Femur (tissue), 1 donor: ENCODE measurements around the gene LEFTY1.

ENCODE experiments used
- DNase-seq: peaks from one replicate; pipeline ENCODE4 v3.0.0-alpha.2; 2017

Gene LEFTY1

DNA sequence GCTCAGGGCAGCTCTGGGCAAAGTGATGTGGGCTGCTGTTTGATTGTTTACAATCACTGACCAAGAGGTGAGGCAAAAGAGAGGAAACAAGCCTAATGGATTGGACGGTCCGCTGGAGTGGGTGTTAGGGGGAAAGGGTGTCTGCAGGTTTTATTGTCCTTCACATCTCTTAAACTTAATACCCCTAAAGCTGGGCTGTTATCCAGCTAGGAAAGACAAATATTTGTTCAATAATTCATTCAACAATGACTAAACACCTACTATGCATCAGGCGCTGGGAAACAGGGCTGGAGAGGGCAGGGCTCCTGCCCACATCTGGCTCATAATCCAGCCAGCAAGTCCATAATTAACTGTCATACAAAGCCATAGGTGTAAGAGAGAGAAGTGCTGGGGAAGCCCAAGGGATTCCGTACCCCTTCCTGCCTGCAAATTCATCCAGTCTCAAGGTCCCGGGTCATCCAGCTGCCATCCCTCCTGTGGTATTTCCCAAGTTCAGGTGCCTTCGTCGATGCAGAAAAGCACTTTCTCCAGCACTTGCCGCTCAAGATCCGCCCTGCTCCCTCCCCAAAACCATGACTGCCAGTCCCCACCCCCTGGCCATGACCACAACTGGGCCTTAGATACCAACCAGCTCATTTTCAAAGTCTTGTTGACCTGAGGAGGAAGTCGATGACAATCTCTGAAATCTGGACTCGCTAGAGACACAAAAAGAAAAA, 17.4 kb downstream of the LEFTY1 start:
- DNase-seq: no peak

DNA sequence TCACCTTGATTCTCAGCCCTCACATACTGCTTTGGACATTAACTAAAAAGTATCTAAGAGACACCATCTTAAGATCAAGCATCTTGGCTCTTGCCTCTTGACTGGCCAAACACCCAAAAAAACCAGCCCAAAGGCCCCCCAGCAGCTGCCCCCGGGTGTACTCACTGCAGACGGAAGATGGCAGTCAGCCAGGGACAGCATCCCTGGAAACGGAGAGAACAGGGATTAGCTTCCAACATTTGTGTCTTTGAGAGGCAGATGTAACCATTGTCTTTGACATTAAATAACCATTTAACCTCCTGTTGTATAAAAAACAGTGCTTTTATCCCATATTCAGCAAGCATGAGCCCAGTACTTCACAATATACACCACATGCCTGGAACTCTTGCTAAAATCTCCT, 18.0 kb downstream of the LEFTY1 start:
- no peak for DNase-seq

DNA sequence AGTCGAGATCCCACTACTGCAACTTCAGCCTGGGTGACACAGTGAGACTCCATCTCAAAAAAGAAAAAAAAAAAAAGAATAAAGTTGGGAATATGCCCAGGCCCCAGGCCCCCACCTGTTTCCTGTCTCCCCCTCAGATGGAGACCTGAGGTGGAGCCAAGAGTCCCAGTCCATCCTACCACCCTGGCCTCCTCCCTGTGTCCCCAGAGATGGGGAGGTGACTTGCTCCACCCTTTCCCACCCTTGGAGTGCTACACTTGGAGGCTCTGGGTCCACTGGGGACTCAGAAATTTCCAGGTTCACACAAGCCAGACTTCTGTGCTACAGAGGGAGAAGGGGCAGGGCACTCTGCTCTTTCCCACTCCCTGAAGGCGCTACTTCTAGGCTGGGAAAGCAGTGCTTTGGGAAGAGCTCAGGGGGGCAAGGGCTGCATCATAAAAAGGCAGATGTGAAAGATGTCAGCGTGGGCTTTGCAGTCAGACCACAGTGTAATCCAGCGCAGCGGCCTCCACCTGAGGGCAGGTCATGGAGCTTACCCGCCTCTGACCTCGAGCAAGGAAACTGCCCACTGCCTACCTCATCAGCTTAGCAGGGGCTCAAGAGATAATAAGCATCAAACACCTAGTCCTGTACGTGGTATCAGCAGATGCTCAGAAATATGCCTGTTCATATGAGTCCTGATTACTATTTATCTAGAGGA, 20.2 kb downstream of the LEFTY1 start:
- DNase-seq: no peak

DNA sequence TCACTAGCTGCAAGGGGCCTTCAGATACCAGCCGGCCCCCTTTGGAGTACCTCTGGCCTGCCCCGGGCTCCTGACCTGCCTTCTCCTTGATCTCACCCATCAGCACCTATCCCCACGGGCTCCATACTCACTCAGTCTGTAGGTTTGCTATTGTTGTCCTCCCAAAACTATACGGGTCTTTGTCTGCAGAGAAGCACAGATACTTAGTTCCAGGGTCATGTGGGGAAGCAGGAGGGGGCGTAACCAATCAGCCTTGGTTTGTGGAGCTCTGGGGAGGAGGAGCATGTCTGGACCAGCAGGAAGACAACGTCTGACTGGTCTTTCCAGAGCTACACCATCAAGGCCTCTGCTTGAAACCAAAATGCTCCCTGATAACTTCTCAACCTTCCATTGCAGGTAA, 22.0 kb downstream of the LEFTY1 start:
- DNase-seq: no peak

DNA sequence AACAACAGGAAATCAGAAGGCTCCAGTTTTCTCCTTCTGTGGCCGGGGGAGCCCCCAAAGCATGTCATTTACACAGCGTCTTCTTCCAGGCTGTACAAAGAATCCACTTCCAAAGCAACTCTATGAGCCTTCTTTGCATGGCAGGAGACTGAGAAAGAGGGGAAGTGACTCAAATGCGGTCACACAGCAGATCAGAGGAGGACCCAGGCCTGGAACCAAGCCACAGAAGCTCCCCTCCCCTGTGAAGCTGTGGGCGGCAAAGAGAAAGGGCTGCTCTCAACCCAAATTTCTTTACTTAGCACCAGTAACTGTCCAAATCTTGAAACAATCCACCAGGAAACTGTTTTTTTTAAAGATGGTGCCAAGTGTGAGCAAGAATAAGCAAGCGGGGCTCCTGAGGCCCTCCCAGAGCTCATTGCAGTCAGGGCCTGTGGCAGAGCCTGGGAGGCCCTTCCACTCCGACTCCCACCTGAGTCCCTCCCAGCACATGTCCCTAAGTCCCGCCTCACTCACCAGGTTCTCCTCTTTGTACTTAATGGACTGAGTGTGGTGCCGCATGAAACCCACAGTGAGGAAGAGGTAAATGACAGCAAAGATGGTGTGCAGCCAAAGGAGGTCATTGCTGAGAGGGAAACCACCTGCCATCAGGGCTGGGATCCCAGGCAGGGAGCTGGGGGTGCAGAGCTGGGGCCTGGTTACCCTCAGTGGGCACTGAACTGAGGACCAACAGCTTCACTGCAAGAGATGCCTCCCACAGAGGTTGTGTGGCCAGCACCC, 22.7 kb downstream of the LEFTY1 start:
- no peak for DNase-seq

DNA sequence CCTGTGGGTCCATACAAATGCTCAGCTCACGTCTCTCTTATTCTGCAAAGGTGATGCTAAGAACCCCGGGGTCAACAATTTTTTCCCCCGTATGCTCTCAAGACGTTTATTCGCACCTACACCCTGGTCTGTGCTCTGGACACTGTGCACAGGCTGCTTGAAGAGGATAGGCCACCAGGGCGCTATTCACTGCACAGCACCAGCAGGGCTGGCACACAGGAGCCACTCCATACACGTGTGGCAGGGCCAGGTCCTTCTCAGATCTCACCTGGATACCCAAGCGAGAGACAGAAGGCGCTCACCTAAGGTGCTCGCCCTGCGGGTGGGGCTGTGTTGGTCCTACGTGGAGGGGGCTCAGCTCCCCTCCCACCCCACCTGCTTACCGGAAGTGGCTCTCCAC, 23.4 kb downstream of the LEFTY1 start:
- DNase-seq: no peak

DNA sequence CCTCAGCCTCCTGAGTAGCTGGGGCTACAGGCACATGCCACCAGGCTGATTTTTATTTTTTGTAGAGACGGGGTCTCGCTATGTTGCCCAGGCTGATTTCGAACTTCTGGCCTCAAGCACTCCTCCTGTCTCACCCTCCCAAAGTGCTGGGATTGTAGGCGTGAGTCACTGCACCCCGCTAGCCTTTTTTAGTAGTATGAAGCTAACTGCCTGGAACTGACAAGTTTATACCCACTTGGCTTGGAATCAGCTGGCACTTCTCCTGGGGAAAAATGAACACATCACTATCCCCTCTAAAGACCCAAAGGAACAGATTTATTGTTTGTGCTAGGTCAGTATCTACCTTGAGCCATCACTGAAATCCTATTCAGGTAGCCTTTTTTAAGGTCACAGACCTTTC, 25.8 kb downstream of the LEFTY1 start:
- DNase-seq: no peak

DNA sequence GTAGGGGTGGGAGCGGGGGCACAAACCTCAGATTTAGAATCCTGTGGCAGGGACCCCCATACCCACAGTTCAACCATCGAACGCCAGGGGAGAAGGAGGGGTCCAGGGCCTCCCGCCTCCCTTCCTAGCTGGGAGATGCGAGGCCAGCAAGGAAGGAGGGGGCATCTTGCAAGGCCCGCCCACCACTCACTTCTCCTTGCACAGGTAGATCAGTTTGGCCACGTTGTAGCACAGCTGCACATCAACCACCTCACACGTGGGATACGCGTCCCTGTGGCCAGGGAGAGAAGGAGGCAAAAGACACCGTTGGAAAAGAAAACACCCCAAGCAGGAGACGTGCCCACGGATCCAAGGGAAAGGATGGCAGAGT, 26.4 kb downstream of the LEFTY1 start:
- no peak for DNase-seq

DNA sequence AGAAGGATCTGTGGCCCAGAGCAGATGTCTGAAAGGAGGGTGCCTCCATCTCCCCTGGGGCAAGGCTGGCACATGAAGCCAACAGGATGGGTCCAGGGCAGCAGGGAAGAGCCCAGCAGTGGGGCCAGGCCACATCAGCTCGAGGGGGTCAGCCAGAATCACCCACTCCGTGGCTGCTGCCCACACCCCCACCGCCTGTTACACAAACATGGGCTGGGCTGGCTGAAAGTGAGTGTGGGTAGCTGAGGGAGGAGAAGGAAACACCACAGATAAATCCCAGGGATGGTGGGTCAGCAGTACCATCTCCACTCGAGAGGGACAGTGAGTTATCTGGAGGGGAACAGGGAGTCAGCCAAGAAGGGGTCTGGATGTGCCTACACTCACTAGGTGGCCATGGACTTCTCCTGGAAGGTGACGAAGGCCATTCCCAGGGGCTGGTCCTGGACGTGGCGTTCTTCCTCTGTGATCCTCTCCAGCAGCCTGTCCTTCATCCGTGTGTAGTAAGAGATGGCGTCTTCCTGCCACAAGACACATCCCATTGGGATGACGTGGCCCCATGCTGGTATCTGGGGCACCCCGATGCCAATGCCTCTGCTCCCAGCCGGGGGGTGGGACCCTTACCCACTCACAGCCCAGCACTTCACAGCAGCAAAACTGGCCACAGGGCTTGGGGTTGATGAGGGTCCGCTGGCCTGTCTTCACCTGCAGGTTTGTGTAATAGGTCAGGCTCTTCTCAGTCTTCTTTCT, 26.9 kb downstream of the LEFTY1 start:
- DNase-seq: no peak

DNA sequence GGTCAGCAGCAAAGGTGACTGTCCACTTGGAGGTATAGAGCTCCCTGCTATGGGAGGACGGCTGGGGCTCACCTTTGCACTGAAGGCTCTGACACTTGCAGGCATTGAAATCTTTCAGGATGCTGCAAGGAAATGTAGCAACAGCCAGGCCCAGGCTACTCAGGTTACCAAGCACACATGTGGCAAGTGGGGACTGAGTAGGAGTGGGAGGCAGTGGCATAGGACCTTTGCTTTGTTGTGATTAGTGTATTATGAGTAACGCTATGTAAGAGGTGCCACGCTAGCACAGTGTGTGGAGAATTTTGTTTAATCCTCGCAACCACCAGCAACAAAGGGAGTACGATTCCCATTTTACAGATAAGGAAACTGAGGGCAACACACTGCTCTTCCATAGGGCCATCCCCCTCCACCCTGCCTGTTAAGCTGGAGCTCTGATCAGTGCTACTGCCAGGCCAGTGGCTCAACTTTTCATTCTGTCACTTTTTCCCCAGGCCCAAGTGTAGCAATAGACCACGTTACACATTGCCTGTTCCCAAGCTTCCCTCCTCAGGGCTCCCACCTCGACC, 28.0 kb downstream of the LEFTY1 start:
- no peak for DNase-seq

DNA sequence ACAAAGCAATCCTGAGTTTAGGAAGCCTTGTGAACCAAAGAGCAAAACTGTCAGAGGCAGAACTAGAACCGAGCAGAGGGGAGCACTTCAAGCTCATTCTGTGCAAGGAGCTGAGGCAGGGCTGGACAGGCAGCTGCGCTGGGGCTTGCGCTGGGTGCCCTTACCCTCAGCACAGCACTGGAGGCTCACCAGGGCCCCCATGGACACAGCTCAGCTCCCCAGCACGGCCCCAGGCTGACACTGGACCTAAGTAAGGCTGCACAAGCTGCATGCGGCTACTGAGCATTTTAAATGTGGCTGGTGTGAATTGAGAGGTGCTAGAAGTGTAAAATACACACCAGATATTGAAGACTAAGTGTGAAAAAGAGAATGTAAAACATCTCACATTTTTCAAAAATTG, 28.8 kb downstream of the LEFTY1 start:
- no peak for DNase-seq

DNA sequence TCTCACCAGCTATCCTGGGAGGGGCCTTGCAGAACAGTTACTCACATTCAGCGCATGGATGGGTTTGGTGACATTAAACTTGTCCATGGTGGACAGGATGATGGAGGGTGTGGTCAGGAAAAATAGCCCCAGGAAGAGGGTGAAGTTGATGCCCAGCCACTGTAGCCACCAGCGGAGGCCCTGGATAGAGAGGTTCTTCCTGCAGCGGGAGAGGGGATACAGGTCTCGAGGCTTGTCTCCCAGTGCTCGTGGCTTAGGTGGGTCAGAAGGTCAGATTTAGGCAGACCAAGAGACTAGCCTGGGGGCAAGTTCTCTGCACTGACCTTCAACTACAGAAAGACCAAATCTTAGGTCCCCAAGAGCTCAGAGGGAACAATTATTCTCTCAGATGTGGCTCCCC, 29.8 kb downstream of the LEFTY1 start:
- DNase-seq: no peak

DNA sequence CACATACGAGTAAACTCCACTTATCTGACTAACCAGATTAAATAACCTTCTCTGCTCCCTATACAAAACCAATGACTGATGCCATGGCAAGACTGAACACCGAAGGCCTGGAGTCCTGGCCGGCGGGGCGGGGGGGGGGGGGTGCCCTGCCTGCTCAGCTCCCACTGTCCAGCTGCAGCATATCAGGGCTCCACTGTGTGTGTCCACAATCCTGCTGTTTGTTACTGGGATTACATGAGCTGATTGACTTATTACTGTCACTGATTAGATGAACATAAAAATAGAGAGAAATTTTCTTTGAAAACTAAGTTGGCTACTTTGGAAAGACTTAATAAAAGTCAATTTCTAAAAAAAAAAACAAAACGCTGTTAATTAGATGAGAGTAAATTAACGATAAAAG, 31.7 kb downstream of the LEFTY1 start:
- DNase-seq: no peak

DNA sequence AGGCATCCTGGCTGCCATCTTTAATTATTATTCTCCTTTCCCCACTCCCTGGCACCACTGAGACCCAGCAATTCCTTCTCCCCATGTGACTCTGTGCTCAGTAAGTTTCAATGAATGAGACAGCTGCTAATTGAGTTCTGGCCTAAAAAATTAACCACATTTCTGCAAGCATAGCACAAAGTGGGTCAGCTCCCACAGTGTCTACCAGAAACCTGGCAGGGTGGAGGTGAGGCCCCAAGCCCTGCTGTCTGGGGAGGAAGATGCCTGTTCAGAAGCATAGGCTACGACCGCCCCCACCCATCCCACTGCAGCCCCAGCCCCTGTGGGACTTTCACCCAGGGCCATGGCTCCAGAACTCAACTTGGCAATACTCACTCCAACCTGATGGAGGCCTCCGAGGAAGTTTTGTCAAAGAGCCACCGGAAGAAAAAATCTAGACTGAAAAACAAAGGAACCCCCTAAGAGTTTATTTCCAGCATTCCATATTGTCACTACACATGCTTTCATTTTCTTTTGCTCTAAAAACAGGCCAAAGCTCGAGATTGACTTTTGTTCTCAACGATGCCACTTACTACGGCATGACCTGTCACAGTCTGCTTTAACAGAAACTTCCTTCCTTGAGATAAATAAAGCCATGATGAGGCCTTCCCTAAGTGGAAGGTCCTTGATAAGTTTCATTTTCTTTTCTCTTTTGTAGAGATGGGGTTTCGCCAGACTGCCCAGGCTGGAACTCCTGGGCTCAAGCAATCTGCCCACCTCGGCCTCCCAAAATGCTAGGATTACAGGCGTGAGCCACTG, 33.2 kb downstream of the LEFTY1 start:
- no peak for DNase-seq

DNA sequence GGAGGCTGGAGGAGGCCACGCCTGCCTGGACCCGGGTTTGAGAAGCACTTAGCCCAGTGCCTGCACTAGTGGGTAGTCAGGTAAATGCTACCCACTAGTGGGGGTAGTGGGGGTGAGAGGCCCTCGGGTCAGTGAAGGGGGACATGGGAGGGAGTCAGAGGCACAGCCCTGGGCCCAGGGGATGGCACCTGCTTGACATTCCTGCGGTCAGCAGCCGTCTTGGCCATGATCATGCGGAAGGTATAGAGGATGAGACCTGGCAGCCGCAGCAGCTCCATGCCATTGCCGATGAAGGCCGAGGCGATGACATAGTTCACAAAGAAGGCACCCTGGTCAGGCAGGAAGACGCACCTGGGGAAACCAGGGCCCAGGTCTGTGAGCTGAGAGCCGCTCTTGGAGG, 35.5 kb downstream of the LEFTY1 start:
- no peak for DNase-seq

DNA sequence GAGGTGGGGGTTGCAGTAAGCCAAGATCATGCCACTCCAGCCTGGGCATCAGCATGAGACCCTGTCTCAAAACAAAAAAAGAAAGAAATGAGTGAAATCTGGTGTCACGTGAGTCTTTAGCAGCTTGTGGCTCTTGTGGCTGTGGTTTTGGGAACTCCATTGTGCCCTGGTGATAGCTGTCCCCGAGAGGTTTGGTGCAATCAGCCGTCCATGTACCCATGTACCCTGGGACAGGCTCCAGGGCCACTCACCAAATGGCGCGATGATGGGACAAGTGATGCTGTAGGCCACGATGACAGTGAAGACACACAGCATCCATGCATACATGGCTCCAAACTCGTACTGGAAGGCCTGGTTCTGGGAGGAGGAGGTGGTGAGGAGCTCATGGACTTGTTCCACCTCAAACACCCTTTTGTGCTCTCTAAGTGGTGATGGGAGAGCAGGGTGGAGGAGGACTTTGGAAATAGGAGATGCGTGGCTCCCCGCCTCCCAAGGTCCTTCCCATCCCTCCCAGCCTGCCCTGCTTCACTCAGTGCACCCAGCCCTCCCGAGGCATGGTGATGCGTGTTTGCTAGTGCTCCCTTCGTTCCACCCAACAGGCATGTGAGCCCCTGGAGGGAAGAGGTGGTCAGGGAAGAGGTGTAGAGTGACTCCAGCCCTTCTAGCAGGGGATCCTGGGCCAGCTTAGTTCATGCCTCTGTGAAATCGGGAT, 36.4 kb downstream of the LEFTY1 start:
- DNase-seq: no peak

DNA sequence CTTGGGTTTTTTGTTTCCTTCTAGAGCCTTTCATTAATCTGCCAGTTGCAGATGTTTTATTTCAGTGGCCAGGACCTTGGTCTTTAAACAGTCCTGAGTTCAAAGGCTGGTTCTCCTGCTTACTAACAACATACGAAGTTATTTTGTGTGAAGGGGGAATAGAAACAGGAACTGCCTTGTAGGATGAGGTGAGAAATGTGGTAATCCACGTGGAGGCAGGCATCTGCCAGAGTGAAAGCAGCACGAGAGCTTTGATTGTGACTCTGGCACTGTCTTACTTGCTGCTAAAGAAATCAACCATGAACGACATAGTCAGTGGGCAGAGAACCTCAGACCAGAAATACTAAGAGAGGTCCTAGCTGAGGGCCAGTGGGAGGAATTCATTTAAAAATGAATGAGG, 37.1 kb downstream of the LEFTY1 start:
- no peak for DNase-seq

DNA sequence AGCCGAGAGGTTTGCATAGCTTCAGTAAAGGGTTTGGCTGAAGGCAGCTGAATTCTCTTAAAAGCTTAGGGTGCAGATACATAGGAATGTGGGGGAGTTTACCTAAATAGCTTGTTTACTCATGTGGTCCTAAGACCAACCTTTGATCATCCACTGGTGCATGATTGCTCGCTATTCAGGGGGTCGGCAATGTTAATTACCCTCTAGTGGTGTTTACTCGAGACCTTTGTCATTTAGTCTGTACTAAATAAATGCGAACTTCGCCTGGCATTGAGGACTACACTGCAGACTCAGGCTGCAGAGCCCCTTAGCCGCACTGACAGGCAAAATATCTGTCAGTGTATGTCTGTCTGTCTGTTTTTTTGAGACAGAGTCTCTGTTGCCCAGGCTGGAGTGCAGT, 38.6 kb downstream of the LEFTY1 start:
- no peak for DNase-seq

DNA sequence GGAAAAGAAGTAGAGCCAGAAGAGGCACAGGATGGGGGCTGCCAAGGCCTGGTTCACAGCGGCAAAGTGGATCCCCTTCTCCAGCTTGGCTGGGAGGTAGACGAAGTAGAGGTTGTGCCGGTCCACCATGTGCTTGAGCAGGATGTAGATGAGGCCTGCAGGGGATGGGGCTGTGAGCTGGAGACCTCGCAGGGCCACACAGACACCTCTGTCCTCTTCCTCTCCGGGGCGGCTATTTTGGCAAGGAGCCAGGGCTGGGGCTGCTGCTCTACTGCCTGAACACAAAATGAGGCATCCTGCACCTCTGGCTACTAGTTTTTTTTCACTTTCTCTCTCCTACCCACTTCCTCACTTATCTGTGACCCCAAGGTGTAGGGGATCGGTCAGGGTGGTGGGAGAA, 39.0 kb downstream of the LEFTY1 start:
- DNase-seq: no peak

DNA sequence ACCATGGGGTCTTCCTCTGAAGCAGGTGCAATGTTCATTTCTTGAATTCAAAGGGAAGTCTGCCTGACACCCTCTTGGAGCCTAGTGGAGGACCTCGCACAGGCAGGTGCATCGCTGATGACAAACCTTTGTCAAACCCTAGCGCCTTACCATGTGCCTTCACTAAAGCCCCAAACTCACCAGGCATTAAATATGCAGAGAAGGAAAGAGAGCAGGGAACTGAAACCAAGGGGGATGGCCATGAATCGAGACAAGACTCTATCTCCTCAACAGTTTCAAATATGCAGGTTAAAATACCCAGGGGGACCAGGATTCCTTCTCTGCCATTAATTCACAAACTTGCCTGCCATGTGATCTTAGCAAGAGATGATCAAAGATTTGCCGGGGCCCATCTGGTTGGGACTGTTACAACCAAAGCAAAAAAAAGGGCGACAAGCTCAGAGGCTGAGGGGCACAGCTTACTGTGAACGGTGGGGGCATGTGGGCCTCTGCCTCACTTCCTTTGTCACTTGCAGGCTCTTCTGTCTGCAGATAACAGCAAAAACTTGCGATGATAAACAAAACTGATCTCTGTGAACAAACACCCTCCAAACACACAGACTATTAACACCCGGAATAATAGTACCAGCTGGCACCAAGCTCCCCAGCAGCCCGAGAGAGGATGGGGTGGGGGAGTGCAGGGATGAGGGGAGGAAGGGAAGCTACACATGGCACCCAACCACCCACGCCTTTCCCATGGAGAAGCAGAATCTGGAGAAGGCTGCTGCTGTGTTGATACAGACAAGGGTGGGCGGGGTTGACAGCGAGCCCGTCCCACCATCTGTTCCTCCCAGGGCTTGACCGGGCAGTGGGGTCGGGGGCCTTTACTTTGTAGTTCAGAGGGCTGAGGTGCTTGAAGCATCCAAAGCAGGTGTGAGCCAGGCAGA, 40.7 kb downstream of the LEFTY1 start:
- DNase-seq: no peak
